Measurements from ENCODE around the gene ADAM29.

- no peak for TF ChIP-seq CTCF (IDR thresholded peaks at IDR 0.05)
- no peak for TF ChIP-seq POLR2AphosphoS5 (IDR thresholded peaks at IDR 0.05)
Measured at GRCh38 chr4:174871407-174871806, 46.8 kb upstream of the ADAM29 start.
